LNCAP (cell line): Measurements from ENCODE around the gene LHX6.

Source experiments
- CTCF ChIP-seq: fragments of 450-650 bp; IDR thresholded peaks from 2 replicates; pipeline ENCODE4 v1.5.1; 2017; ENCODE audit warnings: mild to moderate bottlenecking

The LHX6 gene

GRCh38 chr9:122223435-122223834 is 5.3 kb downstream of the LHX6 start:
- no peak for TF ChIP-seq CTCF

GRCh38 chr9:122222791-122223190 is 6.0 kb downstream of the LHX6 start:
- TF ChIP-seq CTCF = no peak

GRCh38 chr9:122221183-122221811 is 7.5 kb downstream of the LHX6 start:
- TF ChIP-seq CTCF = no peak

- no peak for TF ChIP-seq CTCF
These were observed 8.0 kb downstream of the LHX6 start for GRCh38 chr9:122220673-122221182.

GRCh38 chr9:122219856-122220672 is 8.7 kb downstream of the LHX6 start:
- no peak for TF ChIP-seq CTCF

- TF ChIP-seq CTCF = no peak
These were observed 9.6 kb downstream of the LHX6 start for GRCh38 chr9:122218935-122219855.
